Endothelial cell of umbilical vein (primary cell): ENCODE measurements around the gene CYP19A1.

Experiments
- CTCF ChIP-seq, 2 donors: IDR thresholded peaks; 1 replicate in 1 of 2; 2 replicates in 1 of 2; pipeline ENCODE4 v1.5.1; 2011; ENCODE audit warnings: low read length in 2 of 2, mild to moderate bottlenecking in 2 of 2, moderate library complexity in 2 of 2, control low read depth in 1 of 2, inconsistent platforms in 1 of 2, low read depth in 1 of 2; ENCODE audit not compliant: insufficient read depth in 1 of 2; ENCODE audit errors: extremely low read depth in 1 of 2
- POLR2A ChIP-seq: IDR thresholded peaks from 2 replicates; pipeline ENCODE4 v1.6.1; 2012; ENCODE audit warnings: low read depth, mild to moderate bottlenecking, control low read depth, low read length

GRCh38 chr15:51245628-51246027, 92.8 kb downstream of the CYP19A1 start:
- TF ChIP-seq POLR2A = no peak
- TF ChIP-seq CTCF (IDR thresholded peaks at IDR 0.05; ENCODE audit: extremely low read depth in 1 of 2, insufficient read depth in 1 of 2, low read depth in 1 of 2, low read length in 2 of 2) = no peak
